BE2C (cell line): ENCODE measurements around the gene CACNA2D3.

Experiments
- DNase-seq: peaks from one replicate; pipeline ENCODE4 v3.0.0-alpha.2; 2020
- H3K27me3 ChIP-seq: fragments of 250-450 bp; sonication (Bioruptor Pico); 2 replicates; pipeline ENCODE4 v1.5.1; 2020; ENCODE audit warnings: mild to moderate bottlenecking
- H3K36me3 ChIP-seq: fragments of 250-450 bp; sonication (Bioruptor Pico); 2 replicates; pipeline ENCODE4 v1.5.1; 2020; ENCODE audit warnings: mild to moderate bottlenecking
- H3K4me1 ChIP-seq: fragments of 250-450 bp; sonication (Bioruptor Pico); 2 replicates; pipeline ENCODE4 v1.5.1; 2020
- H3K4me3 ChIP-seq: 2 replicates; pipeline ENCODE4 v1.5.1; 2011; ENCODE audit warnings: low read depth, low read length
- H3K9me3 ChIP-seq: fragments of 250-450 bp; sonication (Bioruptor Pico); 2 replicates; pipeline ENCODE4 v1.5.1; 2020
- CTCF ChIP-seq: IDR thresholded peaks from 2 replicates; pipeline ENCODE4 v1.5.1; 2012; ENCODE audit warnings: mild to moderate bottlenecking, low read depth, low read length

CACNA2D3 gene

DNA sequence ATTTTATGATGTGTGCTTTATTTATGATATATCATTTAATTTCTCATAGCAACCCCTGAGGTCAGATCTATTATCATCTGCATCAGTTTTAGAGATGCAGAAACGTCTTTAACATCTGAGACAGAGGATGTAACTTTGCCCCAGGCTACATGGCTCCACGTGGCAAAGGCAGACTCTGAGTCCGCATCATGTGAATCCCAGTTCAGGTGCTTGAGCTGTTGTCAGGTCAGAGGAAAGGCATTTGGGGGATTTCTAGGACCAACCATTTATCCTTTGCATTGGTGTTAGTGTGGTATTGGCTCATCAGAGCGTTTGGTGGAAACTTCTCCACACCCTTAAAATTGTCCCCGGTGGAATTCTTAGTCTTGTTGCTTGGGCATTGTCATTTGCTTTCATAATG is 10.8 kb downstream of the CACNA2D3 start:
- no peaks in the 10 kb centered on the region for H3K27me3 ChIP-seq
- TF ChIP-seq CTCF, result no peak

GRCh38 chr3:54134155-54134554 is 11.8 kb downstream of the CACNA2D3 start:
- no peak for TF ChIP-seq CTCF
- Histone ChIP-seq H3K36me3 (no peaks in the 10 kb centered on the region), H3K9me3 (no peaks in the 10 kb centered on the region), H3K4me3 (no peak overlapping the region), H3K4me1 (no peaks in the 10 kb centered on the region), H3K27me3 (no peaks in the 10 kb centered on the region)
- DNase-seq, result no peak

More for the DNA sequence above, 10.8 kb downstream of the CACNA2D3 start:
- H3K4me3 ChIP-seq, result no peak overlapping the region
- H3K36me3 ChIP-seq, result no peaks in the 10 kb centered on the region; the same call in 1 of the 2 replicates
- H3K4me1 ChIP-seq, result no peaks in the 10 kb centered on the region
- H3K9me3 ChIP-seq, result no peaks in the 10 kb centered on the region
- DNase-seq, result no peak

- Histone ChIP-seq H3K27me3 (no peaks in the 10 kb centered on the region), H3K36me3 (no peaks in the 10 kb centered on the region), H3K9me3 (no peaks in the 10 kb centered on the region), H3K4me3 (no peak overlapping the region), H3K4me1 (no peaks in the 10 kb centered on the region)
- no peak for TF ChIP-seq CTCF
- no peak for DNase-seq
These were observed 12.4 kb downstream of the CACNA2D3 start for GRCh38 chr3:54134713-54135112.

DNA sequence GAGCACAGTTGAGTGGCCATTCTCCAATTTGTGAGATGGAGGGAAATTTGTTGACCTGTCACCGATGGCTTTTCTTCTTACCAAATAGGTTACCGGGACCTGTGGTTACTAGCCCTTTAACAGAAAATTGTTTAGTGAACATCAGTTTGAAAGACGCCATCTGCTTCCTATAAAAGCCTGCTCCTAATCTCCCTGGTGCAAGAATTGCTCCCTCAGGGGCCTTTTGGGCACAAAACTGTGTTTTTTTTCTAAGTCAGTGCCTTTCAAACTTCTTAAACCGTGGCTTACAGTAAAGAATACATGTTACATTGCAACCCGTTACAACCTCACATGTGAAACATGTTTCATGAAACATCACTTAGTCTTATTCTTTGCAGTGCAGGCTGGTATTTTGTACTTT is 15.0 kb downstream of the CACNA2D3 start:
- DNase-seq, result no peak
- Histone ChIP-seq H3K9me3 (no peaks in the 10 kb centered on the region), H3K27me3 (no peaks in the 10 kb centered on the region), H3K4me1 (no peaks in the 10 kb centered on the region), H3K4me3 (no peak overlapping the region), H3K36me3 (no peaks in the 10 kb centered on the region)
- TF ChIP-seq CTCF, result no peak

DNA sequence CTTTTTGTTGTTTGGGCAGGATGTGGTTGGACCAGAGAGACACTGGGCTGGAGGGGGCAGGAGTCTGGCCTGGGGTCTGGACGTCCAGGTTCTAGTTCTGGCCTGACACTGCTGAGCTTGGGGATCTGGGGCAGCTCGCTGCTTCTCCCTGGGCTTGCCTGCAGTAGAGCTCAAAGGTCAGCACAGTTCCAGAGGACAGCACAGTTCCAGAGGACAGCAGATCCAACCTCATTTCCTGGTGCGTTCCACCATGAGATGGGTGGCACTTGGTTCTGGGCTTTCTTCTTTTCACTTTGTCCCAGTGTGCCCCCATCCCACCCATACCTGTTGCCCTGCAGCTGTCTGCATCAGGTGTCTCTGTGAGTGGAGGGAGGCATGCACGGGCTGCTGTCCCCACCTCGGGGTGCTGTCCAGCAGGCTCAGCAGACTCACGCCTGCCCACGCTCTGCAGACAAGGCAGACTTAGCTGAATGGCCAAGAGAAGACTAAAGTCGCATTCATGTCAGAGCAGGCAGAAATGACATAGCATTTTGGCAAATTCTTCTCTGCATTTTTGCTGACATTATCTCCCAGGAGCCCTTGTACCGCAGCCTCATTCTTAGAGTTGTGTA is 16.7 kb downstream of the CACNA2D3 start:
- H3K9me3 ChIP-seq, result no peaks in the 10 kb centered on the region
- H3K4me3 ChIP-seq, result no peak overlapping the region
- no peaks in the 10 kb centered on the region for H3K27me3 ChIP-seq
- TF ChIP-seq CTCF, result no peak
- no peaks in the 10 kb centered on the region for H3K4me1 ChIP-seq
- no peaks in the 10 kb centered on the region for H3K36me3 ChIP-seq
- no peak for DNase-seq

DNA sequence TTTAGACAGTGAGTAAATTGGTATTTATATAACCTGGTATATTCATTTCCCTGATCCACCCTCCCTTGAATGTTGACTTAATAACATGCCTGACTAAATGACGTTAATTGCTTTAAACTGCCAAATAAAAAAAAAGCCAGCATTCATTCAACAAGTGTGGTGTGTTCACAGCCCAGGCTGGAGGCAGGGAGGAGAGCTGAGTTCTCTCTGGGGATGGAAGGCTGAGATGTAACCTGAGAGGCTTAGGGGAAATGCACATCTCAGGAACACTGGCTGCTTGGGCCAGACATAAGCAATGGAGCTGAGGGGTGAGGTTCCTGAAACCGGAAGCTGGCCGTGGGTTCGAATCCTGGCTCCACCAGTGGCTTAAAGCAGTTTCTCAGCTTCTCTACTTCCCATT is 17.3 kb downstream of the CACNA2D3 start:
- H3K27me3 ChIP-seq, result no peaks in the 10 kb centered on the region
- no peak overlapping the region for H3K4me3 ChIP-seq
- H3K36me3 ChIP-seq, result no peaks in the 10 kb centered on the region
- H3K4me1 ChIP-seq, result no peaks in the 10 kb centered on the region
- DNase-seq, result no peak
- no peak for TF ChIP-seq CTCF
- H3K9me3 ChIP-seq, result no peaks in the 10 kb centered on the region
